B cell (primary cell): ENCODE results near the gene DRAP1.

Source experiments
- CTCF ChIP-seq: fragments of 200-600 bp; IDR thresholded peaks from one replicate; pipeline ENCODE4 v1.8.0; 2022; ENCODE audit warnings: antibody characterized with exemption, mild to moderate bottlenecking
- EZH2 ChIP-seq: IDR thresholded peaks from 2 replicates; pipeline ENCODE4 v1.6.1; 2012; ENCODE audit warnings: borderline replicate concordance, low read depth, mild to moderate bottlenecking, moderate library complexity, low read length; ENCODE audit not compliant: insufficient read depth, poor library complexity, severe bottlenecking

DNA sequence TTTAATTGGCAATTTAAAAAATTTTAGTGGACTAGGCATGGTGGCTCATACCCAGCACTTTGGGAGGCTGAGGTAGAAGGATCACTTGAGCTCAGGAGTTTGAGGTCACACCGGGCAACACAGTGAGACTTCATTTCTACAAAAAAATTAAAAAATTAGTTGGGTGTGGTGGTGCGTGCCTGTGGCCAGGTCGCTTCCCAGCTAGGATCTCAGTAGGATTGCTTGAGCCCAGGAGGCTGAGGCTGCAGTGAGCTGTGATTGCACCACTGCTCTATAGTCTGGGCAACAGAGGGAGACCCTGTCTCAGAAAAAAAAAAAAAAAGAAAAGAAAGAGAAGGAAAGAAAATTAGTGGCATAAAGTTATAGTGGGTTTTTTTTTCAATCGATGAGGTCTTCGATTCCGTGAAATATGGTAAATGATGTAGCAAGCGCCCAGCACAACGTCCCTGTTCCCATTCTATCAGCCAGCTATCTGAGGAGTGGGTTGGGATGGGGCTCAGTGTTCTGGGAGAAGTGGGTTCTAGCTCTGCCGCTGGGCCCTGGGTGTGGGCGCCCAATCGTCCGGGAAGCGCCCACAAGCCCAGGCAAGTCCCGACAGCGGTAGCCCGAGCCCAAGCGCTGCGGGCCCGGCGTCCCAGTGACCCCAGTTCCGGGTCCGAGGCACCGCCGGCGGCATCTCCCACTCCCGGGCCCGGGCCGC lies 20.4 kb upstream of the DRAP1 start:
- no peak for TF ChIP-seq CTCF
- no peak for TF ChIP-seq EZH2
